Measurements from ENCODE around the gene ITPR1.

Gene ITPR1

DNA sequence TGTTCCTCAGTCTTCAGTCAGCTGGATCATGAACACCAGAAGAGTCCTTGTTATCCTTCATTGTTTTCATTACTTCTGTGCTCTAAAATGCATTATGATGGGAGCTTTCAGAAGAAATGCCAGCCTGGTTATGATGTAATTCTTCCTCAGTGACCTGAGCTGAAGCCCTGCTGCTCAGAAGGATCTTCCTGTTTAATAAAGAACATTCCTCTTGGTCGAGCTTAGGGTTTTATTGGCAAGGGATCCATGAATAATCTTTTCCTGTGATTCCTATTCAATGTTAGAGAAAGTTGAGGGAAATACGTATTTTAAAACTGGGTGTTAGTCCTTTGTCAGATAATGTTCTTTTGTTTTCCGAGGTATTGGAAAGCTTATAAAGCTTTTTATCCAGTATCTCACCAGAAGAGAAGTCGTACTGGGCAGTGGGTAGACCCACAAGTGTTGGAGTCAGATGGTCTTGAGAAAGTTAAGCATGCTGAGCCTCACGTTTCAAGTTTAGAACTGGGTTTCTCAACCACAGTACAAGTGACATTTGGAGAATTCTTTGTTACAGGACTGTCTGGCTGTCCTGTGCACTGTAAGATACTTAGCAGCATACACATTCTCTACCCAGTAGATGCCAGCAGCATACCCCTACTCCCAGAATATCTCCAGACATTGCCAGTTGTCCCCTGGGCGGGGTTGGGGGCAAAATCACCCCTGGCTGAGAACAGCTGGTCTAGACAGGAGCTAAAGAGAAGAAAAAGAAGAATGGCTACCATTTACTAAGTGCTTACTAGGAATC, 273.8 kb downstream of the ITPR1 start:
- no peak for DNase-seq (ENCODE audit: low read depth in 1 of 2, low spot score in 1 of 2)
- TF ChIP-seq, protein P1, sequence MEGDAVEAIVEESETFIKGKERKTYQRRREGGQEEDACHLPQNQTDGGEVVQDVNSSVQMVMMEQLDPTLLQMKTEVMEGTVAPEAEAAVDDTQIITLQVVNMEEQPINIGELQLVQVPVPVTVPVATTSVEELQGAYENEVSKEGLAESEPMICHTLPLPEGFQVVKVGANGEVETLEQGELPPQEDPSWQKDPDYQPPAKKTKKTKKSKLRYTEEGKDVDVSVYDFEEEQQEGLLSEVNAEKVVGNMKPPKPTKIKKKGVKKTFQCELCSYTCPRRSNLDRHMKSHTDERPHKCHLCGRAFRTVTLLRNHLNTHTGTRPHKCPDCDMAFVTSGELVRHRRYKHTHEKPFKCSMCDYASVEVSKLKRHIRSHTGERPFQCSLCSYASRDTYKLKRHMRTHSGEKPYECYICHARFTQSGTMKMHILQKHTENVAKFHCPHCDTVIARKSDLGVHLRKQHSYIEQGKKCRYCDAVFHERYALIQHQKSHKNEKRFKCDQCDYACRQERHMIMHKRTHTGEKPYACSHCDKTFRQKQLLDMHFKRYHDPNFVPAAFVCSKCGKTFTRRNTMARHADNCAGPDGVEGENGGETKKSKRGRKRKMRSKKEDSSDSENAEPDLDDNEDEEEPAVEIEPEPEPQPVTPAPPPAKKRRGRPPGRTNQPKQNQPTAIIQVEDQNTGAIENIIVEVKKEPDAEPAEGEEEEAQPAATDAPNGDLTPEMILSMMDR (IDR thresholded peaks at IDR 0.05; ENCODE audit: insufficient read depth, low read length): no peak
- TF ChIP-seq POLR2AphosphoS5 (IDR thresholded peaks at IDR 0.05; ENCODE audit: low read depth) (no peak), GABPA (IDR thresholded peaks at IDR 0.05; ENCODE audit: low read depth) (no peak), SPI1 (IDR thresholded peaks at IDR 0.05; ENCODE audit: borderline replicate concordance, low read depth) (no peak)
- TF ChIP-seq, protein P2, sequence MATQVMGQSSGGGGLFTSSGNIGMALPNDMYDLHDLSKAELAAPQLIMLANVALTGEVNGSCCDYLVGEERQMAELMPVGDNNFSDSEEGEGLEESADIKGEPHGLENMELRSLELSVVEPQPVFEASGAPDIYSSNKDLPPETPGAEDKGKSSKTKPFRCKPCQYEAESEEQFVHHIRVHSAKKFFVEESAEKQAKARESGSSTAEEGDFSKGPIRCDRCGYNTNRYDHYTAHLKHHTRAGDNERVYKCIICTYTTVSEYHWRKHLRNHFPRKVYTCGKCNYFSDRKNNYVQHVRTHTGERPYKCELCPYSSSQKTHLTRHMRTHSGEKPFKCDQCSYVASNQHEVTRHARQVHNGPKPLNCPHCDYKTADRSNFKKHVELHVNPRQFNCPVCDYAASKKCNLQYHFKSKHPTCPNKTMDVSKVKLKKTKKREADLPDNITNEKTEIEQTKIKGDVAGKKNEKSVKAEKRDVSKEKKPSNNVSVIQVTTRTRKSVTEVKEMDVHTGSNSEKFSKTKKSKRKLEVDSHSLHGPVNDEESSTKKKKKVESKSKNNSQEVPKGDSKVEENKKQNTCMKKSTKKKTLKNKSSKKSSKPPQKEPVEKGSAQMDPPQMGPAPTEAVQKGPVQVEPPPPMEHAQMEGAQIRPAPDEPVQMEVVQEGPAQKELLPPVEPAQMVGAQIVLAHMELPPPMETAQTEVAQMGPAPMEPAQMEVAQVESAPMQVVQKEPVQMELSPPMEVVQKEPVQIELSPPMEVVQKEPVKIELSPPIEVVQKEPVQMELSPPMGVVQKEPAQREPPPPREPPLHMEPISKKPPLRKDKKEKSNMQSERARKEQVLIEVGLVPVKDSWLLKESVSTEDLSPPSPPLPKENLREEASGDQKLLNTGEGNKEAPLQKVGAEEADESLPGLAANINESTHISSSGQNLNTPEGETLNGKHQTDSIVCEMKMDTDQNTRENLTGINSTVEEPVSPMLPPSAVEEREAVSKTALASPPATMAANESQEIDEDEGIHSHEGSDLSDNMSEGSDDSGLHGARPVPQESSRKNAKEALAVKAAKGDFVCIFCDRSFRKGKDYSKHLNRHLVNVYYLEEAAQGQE (IDR thresholded peaks at IDR 0.05; ENCODE audit: insufficient replicate concordance, low read depth): no peak
- Histone ChIP-seq H3K4me3 (replicated peaks; ENCODE audit: insufficient read depth, low read length) (no peak overlapping the region), H3K27me3 (ENCODE audit: insufficient read depth, poor library complexity, severe bottlenecking) (no peaks in the 10 kb centered on the region), H3K27ac (replicated peaks) (no peak overlapping the region)

DNA sequence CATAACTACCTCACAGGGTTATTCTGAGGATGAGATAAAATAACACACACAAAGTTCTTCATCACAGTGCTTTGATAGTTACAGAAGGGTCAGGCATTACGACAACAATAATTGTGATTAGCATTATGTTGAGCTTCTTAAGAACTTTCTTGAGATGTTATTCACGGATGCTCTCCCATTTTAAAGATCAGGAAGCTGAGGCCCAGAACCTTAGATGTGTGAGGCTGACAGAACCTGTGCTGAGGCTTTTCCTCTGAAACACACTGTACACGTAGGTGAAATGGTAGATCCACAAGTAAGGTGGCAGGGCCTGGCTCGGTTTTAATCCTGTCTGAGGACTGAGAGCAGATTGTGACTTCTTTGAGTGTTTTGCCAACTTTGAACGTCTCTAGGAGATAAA, 274.9 kb downstream of the ITPR1 start:
- Histone ChIP-seq H3K27ac (replicated peaks) (no peak overlapping the region), H3K4me3 (replicated peaks; ENCODE audit: insufficient read depth, low read length) (no peak overlapping the region), H3K27me3 (ENCODE audit: insufficient read depth, poor library complexity, severe bottlenecking) (no peaks in the 10 kb centered on the region)
- DNase-seq (ENCODE audit: low read depth in 1 of 2, low spot score in 1 of 2): no peak
- TF ChIP-seq POLR2AphosphoS5 (IDR thresholded peaks at IDR 0.05; ENCODE audit: low read depth) (no peak), GABPA (IDR thresholded peaks at IDR 0.05; ENCODE audit: low read depth) (no peak), SPI1 (IDR thresholded peaks at IDR 0.05; ENCODE audit: borderline replicate concordance, low read depth) (no peak)
- TF ChIP-seq, protein P1 (IDR thresholded peaks at IDR 0.05; ENCODE audit: insufficient read depth, low read length): no peak
- TF ChIP-seq, protein P2 (IDR thresholded peaks at IDR 0.05; ENCODE audit: insufficient replicate concordance, low read depth): no peak

DNA sequence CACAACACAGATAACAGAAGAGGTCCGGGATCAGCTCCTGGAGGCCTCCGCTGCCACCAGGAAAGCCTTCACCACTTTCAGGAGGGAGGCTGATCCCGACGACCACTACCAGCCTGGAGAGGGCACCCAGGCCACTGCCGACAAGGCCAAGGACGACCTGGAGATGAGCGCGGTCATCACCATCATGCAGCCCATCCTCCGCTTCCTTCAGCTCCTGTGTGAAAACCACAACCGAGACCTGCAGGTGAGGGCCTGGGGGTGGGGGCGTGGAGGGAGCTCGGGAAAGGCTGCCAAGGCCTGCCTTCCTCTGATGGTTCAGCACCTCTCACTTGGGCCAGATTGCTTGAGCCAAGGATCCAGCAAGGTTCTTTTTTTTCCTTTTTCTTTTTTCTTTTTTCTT, 275.4 kb downstream of the ITPR1 start:
- TF ChIP-seq SPI1 (IDR thresholded peaks at IDR 0.05; ENCODE audit: borderline replicate concordance, low read depth) (no peak), GABPA (IDR thresholded peaks at IDR 0.05; ENCODE audit: low read depth) (no peak), POLR2AphosphoS5 (IDR thresholded peaks at IDR 0.05; ENCODE audit: low read depth) (no peak)
- TF ChIP-seq, protein P2 (IDR thresholded peaks at IDR 0.05; ENCODE audit: insufficient replicate concordance, low read depth): no peak
- TF ChIP-seq, protein P1 (IDR thresholded peaks at IDR 0.05; ENCODE audit: insufficient read depth, low read length): no peak
- Histone ChIP-seq H3K27me3 (ENCODE audit: insufficient read depth, poor library complexity, severe bottlenecking) (no peaks in the 10 kb centered on the region), H3K4me3 (replicated peaks; ENCODE audit: insufficient read depth, low read length) (no peak overlapping the region), H3K27ac (replicated peaks) (no peak overlapping the region)
- no peak for DNase-seq (ENCODE audit: low read depth in 1 of 2, low spot score in 1 of 2)

Data from HL-60 (cell line).